NCI-H1694 treated with DMSO at 0.1 percent for 48 hours (cell line): ENCODE data around the gene NUP210.

Source experiments
- DNase-seq: peaks from one replicate; lab custom pipeline; 2025; lab: John Stamatoyannopoulos, UW

NUP210 gene

GRCh38 chr3:13348661-13349396, 71.3 kb downstream of the NUP210 start:
- DNase-seq, result no peak

- DNase-seq, result no peak
Observed at GRCh38 chr3:13348100-13348499, 72.0 kb downstream of the NUP210 start.

GRCh38 chr3:13347390-13347950, 72.7 kb downstream of the NUP210 start:
- DNase-seq, result no peak

GRCh38 chr3:13346481-13347389, 73.4 kb downstream of the NUP210 start:
- no peak for DNase-seq

GRCh38 chr3:13345772-13346171, 74.3 kb downstream of the NUP210 start:
- no peak for DNase-seq

GRCh38 chr3:13345284-13345683, 74.8 kb downstream of the NUP210 start:
- no peak for DNase-seq

- no peak for DNase-seq
Observed at GRCh38 chr3:13344663-13345062, 75.5 kb downstream of the NUP210 start.

- no peak for DNase-seq
Observed at GRCh38 chr3:13343601-13344000, 76.5 kb downstream of the NUP210 start.

- DNase-seq, result no peak
Observed at GRCh38 chr3:13341229-13341905, 78.8 kb downstream of the NUP210 start.

- no peak for DNase-seq
Observed at GRCh38 chr3:13339833-13340232, 80.3 kb downstream of the NUP210 start.

- DNase-seq, result no peak
Observed at GRCh38 chr3:13338996-13339395, 81.1 kb downstream of the NUP210 start.

- DNase-seq, result no peak
Observed at GRCh38 chr3:13338231-13338630, 81.9 kb downstream of the NUP210 start.

GRCh38 chr3:13336592-13336991, 83.5 kb downstream of the NUP210 start:
- DNase-seq, result no peak

- DNase-seq, result no peak
Observed at GRCh38 chr3:13335503-13335902, 84.6 kb downstream of the NUP210 start.

GRCh38 chr3:13335059-13335458, 85.1 kb downstream of the NUP210 start:
- DNase-seq, result no peak

- no peak for DNase-seq
Observed at GRCh38 chr3:13333236-13333897, 86.8 kb downstream of the NUP210 start.

- no peak for DNase-seq
Observed at GRCh38 chr3:13332740-13333139, 87.4 kb downstream of the NUP210 start.

GRCh38 chr3:13332158-13332557, 88.0 kb downstream of the NUP210 start:
- DNase-seq, result no peak

GRCh38 chr3:13329746-13330145, 90.4 kb downstream of the NUP210 start:
- DNase-seq, result no peak

GRCh38 chr3:13325892-13326443, 94.2 kb downstream of the NUP210 start:
- DNase-seq, result no peak

- no peak for DNase-seq
Observed at GRCh38 chr3:13324835-13325501, 95.2 kb downstream of the NUP210 start.
